PC-9 (cell line): ENCODE data around the gene OBSCN.

ENCODE experiments used
- CTCF ChIP-seq: fragments of 200-600 bp; sonication (generic); conservative IDR thresholded peaks from 2 replicates; pipeline ENCODE4 v1.6.1; 2017; ENCODE audit warnings: mixed run types, antibody characterized with exemption, mild to moderate bottlenecking, moderate library complexity
- EZH2 ChIP-seq: fragments of 200-600 bp; sonication (generic); IDR thresholded peaks from 2 replicates; pipeline ENCODE4 v1.8.0; 2017; ENCODE audit warnings: antibody characterized with exemption, low read depth

DNA sequence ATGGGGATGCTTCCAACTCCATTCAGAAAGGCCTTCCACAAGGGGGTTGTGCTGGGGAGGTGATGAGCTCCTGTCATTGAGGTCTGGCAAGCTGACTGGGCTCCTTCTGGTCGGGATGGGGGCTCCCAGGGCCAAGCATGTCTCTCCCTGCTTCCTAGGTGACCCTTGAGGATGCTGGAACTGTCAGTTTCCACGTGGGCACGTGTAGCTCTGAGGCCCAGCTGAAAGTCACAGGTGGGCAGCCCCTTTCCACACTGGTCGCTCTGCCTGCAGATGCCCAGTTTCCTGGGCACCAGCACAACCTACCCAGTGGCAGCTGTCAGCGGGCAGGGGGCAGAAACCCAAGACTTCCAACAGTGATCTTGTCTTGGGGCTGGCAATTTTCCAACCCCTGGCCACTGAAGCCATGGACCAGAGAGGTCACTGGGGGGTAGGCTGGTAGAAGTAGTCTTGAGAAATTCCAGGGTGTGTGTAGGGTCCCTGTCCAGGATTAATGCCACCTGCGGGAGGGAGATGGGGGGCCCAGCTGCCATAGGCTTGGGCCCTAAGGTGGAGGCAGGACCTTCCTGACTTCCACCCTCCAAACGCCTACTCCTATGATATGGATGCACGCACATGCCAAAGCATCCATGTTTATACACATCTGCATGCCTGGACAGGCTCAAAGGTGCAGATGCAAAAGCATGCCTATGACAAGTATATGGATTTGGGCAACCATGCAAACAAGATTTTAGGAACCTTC is 101.7 kb downstream of the OBSCN start:
- TF ChIP-seq CTCF: no peak; the same call in 1 of the 2 replicates
- TF ChIP-seq EZH2: no peak
